Choroid plexus epithelial cell (primary cell): Measurements from ENCODE around the gene ERVW-1.
"Not testable (repeated sequence)": the region's sequence is repeated elsewhere in the genome, so short reads cannot be mapped to it uniquely, and the experiment has no call there.

Source experiments
- DNase-seq: peaks from one replicate; pipeline ENCODE4 v3.0.0-alpha.2; 2010; ENCODE audit warnings: low read depth
- H3K4me3 ChIP-seq: 2 replicates; pipeline ENCODE4 v1.5.1; 2011; ENCODE audit warnings: low read depth, mild to moderate bottlenecking, control low read depth, low read length, moderate library complexity
- CTCF ChIP-seq: conservative IDR thresholded peaks from 2 replicates; pipeline ENCODE4 v1.5.1; 2011; ENCODE audit warnings: low read depth, mild to moderate bottlenecking, control low read depth, inconsistent platforms, low read length, moderate library complexity

Gene ERVW-1

DNA sequence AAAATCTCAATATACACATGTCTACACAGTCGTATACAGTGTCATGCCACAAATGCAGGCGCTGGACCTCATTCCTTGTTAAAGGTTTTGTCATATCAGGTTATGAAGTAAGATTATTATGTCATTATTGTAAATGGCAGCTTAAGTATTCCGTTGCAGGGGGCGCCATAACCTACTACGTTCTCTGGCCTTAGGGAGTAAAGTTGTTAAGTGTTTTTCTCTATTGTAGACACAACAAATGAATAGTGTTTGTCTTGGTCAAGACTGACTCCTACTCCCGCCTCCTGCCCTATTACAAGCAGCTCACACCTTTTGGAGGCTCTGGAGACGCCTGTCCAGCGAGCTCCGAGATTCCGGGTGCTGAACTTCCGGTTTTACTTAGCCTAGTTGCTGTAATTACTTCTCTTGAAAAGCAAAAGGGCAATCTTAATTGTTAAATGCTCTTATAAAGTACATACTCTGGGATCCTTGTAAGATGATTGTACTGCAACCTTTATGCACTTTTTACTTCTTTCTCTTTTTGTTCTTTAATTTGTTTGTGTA is 29.5 kb downstream of the ERVW-1 start:
- peak overlapping the region; percentile 91 for H3K4me3 ChIP-seq
- peak; percentile 71 for DNase-seq
- TF ChIP-seq CTCF, result peak; percentile 62

GRCh38 chr7:92447345-92448204 is 30.2 kb downstream of the ERVW-1 start, which contains the start of gene GATAD1:
Gene GATAD1 (plus strand): TSS chr7:92447482. CDS start chr7:92447730, 248 bp downstream.
- TF ChIP-seq CTCF, result peak; percentile 93
- DNase-seq, result peak; percentile 95
- H3K4me3 ChIP-seq, result peak within 1 kb of the TSS; percentile 91

DNA sequence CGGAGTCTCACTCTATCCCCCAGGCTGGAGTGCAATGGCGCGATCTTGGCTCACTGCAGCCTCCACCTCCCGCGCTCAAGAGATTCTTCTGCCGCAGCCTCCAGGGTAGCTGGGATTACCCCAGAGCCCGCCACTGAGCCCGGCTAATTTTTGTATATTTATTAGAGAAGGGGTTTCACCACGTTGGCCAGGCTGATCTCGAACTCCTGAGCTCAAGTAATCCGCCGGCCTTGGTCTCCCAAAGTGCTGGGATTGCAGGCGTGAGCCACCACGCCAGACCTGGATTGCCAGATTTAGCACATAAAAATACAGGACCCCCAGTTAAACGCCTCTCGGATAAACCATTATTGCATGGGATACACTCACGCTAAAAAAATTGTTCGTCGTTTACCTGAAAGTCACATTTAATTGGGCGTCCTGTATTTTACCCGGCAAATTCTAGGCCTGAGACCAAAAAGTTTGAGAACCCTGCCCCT is 30.8 kb downstream of the ERVW-1 start:
- TF ChIP-seq CTCF, result no peak
- no peak overlapping the region for H3K4me3 ChIP-seq

GRCh38 chr7:92442720-92443119 is 35.0 kb downstream of the ERVW-1 start:
- H3K4me3 ChIP-seq, DNase-seq: not testable (repeated sequence)

More for the DNA sequence above, 30.8 kb downstream of the ERVW-1 start:
- DNase-seq, result no peak

DNA sequence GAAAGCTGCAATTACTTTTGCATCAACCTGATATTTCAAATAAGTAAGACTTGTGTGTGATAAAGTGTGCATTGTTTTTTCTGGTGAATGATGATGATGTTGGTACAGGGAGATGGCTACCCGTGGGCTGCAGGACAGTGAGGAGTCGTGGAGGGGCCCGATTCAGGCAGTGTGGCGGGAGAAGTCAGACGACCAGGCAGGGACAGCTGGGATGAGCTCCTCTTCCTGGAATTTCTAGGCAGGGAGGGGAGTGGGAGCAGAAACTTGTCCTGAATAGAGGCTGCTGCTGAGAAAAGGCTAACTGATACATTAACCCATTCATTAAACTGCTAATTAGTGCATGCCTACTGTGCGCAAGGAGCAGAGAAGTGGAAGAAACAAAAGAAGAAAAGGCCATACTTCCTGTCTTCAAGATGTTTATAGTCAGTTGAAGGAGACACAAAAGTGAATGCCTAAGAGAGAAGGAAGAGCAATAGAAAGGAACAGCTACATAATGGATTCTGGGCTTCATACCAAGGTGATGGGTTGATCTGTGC is 39.7 kb downstream of the ERVW-1 start:
- no peak for TF ChIP-seq CTCF
- DNase-seq, result no peak
- H3K4me3 ChIP-seq, result no peak overlapping the region

- TF ChIP-seq CTCF, result no peak
- peak; percentile 36 for DNase-seq
- no peak overlapping the region for H3K4me3 ChIP-seq
These were observed 40.9 kb downstream of the ERVW-1 start for GRCh38 chr7:92436612-92437445.

- no peak for DNase-seq
- no peak for TF ChIP-seq CTCF
- no peak overlapping the region for H3K4me3 ChIP-seq
These were observed 42.2 kb downstream of the ERVW-1 start for GRCh38 chr7:92435542-92435941.
